Heart right ventricle (tissue), 16 donors: ENCODE measurements around the gene SMPDL3A. TPM values are rescaled to one million over a fixed set of nuclear protein-coding genes. Genes with fewer than 3 reads are reported as not detected.

Source experiments
- ATAC-seq, 8 donors: fragments of 200-7000 bp; cut with Tn5 transposase; one replicate each; pipeline ENCODE4 v1.9.1; 2020; ENCODE audit warnings: mild to moderate bottlenecking in 8 of 8, moderate library complexity in 8 of 8, moderate number of reproducible peaks in 1 of 8
- DNase-seq, 2 donors: peaks; one replicate each; pipeline ENCODE4 v3.0.0-alpha.2; 2020
- H3K27ac ChIP-seq, 10 donors: fragments of 200-600 bp; sonication (generic) in 2 of 10; one replicate each; pipeline versions ENCODE4 v1.5.0 to v1.8.0; 2020 to 2022; ENCODE audit warnings: mild to moderate bottlenecking in 3 of 10
- H3K27me3 ChIP-seq, 7 donors: fragments of 200-600 bp; one replicate each; pipeline ENCODE4 v1.8.0; 2021 to 2022; ENCODE audit warnings: mild to moderate bottlenecking in 2 of 7
- H3K36me3 ChIP-seq, 9 donors: fragments of 200-600 bp; sonication (generic) in 1 of 9; one replicate each; pipeline versions ENCODE4 v1.5.0 to v1.8.0; 2020 to 2022; ENCODE audit warnings: mild to moderate bottlenecking in 2 of 9
- H3K4me1 ChIP-seq, 9 donors: fragments of 200-600 bp; sonication (generic) in 1 of 9; one replicate each; pipeline versions ENCODE4 v1.5.0 to v1.8.0; 2020 to 2022; ENCODE audit warnings: mild to moderate bottlenecking in 4 of 9
- H3K4me3 ChIP-seq, 10 donors: fragments of 200-600 bp; sonication (generic) in 2 of 10; one replicate each; pipeline versions ENCODE4 v1.5.0 to v1.8.0; 2020 to 2022; ENCODE audit warnings: mild to moderate bottlenecking in 7 of 10, moderate library complexity in 2 of 10
- H3K9me3 ChIP-seq, 11 donors: fragments of 200-600 bp in 10 of 11; sonication (generic) in 2 of 11; one replicate each; pipeline versions ENCODE4 v1.5.0 to v1.8.0; 2013 to 2022; ENCODE audit warnings: mild to moderate bottlenecking in 2 of 11, control low read depth in 1 of 11, moderate library complexity in 1 of 11
- WGBS, 2 donors: extraction: QIAGEN DNeasy Blood & Tissue Kit; methylation state at CpG; one replicate each; pipeline ENCODE4 v1.1.7; 2013; ENCODE audit warnings: inconsistent platforms in 1 of 2; 5-methylcytosine and 5-hydroxymethylcytosine counted together
- intact Hi-C, 10 donors: fragments of 100-400 bp; cut with DNase I; formaldehyde crosslinking; loops; one replicate each; pipeline versions ENCODE4 v1.11.1 to v1.14.2; 2022
- polyA plus RNA-seq, 2 donors: library from polyadenylated mRNA; stranded (reverse); fragments of 200-250 nt; gene quantifications; one replicate each; pipeline ENCODE4 v1.2.3, GENCODE V29; 2013
- total RNA-seq, 10 donors: library from RNA; stranded (reverse); fragmentation: NEBNext Ultra II Directional in 3 of 10; extraction: Animal tissue kit (Norgen Biotek cat#: 25700) in 3 of 10; gene quantifications; one replicate each; pipeline versions ENCODE4 v1.2.1 to v1.2.4, GENCODE V29; 2021 to 2023
- TF ChIP-seq, protein P1 (sequence below), 9 donors: fragments of 200-600 bp; sonication (generic) in 2 of 9; IDR thresholded peaks; one replicate each; pipeline versions ENCODE4 v1.5.0 to v1.8.0; 2021 to 2022; ENCODE audit warnings: antibody characterized with exemption in 9 of 9, mild to moderate bottlenecking in 5 of 9, moderate library complexity in 1 of 9
- donor health status: Arrhythmogenic right ventricular cardiomyopathy.
- donor health status: ischemic (EF 13 %, LVEDD 7.1; RV severe dilation, severe dysfunction).
- donor health status: healthy with polysubstance abuse.
- donor health status: DM: no; HTN: yes; CAD: no.
- donor health status: DM: no; HTN: no; CAD: no.
- donor health status: ischemic (EF 25% LVEDD 6.9; RV normal size, moderate dysfunction).
- donor health status: ischemic (EF 25% LVEDD 5.7; RV mildly dilated, moderate dysfunction).
- donor health status: healthy.
- donor health status: DM: yes; HTN: yes; CAD: no.
- donor health status: Ischemic cardiomyopathy.
- donor health status: ischemic (EF 35%, LVEDD 5.7; RV mildly dilated, moderate dysfunction).
- donor health status: nonischemic (EF 11% LVEDD 7.7; RV severe dilation, severe dysfunction).
- donor health status: DM: yes; HTN: yes; CAD: no.
- donor health status: PGD.
- donor health status: ischemic (EF 29% LVEDD 5.4; RV normal size, mild dysfunction).
- donor health status: nonischemic (EF 23%, LVEDD 6.1; RV moderate dilation, normal function).

SMPDL3A gene
- total and polyA plus RNA-seq, 12 donors: 2.5 to 6.7 (median 3.9) TPM

DNA sequence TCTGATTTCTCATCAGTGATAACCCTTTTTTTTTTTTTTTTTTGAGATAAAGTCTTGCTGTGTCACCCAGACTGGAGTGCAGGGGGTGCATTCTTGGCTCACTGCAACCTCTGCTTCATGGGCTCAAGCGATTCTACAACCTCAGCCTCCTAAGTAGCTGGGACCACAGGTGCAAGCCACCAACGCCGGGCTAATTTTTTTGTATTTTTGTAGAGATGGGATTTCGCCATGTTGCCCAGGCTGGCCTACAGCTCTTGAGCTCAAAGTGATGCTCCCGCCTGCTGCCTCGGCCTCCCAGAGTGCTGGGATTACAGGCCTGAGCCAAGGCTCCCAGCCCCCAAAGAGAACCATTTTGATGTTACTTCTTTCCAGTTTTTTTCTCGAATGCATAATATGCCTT is 7.3 kb upstream of the SMPDL3A start:
- DNase-seq (no peak), ATAC-seq (no peak)
- no peaks in the 10 kb centered on the region for H3K9me3 ChIP-seq
- no peaks in the 10 kb centered on the region for H3K36me3 ChIP-seq
- H3K27me3 ChIP-seq: peaks cover 0 to 34% (median 14%) of the 10 kb centered on the region in 7 donors
- WGBS, 2 donors: 93 to 94% methylated on average over 7 of the region's 7 CpGs
- H3K27ac ChIP-seq: no peak overlapping the region
- intact Hi-C loops: no loop called here
- TF ChIP-seq, protein P1, sequence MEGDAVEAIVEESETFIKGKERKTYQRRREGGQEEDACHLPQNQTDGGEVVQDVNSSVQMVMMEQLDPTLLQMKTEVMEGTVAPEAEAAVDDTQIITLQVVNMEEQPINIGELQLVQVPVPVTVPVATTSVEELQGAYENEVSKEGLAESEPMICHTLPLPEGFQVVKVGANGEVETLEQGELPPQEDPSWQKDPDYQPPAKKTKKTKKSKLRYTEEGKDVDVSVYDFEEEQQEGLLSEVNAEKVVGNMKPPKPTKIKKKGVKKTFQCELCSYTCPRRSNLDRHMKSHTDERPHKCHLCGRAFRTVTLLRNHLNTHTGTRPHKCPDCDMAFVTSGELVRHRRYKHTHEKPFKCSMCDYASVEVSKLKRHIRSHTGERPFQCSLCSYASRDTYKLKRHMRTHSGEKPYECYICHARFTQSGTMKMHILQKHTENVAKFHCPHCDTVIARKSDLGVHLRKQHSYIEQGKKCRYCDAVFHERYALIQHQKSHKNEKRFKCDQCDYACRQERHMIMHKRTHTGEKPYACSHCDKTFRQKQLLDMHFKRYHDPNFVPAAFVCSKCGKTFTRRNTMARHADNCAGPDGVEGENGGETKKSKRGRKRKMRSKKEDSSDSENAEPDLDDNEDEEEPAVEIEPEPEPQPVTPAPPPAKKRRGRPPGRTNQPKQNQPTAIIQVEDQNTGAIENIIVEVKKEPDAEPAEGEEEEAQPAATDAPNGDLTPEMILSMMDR (IDR thresholded peaks at IDR 0.05): no peak
- no peak overlapping the region for H3K4me3 ChIP-seq
- H3K4me1 ChIP-seq: no peaks in the 10 kb centered on the region

DNA sequence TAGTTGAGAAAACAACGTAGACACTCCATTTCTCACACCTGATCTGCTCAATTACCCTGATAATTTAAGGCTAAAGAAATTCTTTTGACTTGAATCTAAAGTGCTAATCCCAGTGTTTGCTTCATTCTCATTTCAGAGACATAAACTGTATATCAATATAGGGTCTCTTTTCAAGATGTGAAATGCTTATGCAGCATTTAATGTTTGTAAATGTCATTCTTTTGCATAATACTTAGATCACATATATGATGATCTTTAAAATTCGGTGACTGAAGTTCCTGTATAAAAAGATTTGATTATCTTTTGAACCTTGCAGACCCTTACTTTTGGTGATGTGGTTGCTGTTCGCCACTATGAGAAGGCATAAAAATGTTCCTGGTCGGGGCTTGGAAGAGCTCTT is 5.7 kb upstream of the SMPDL3A start:
- intact Hi-C loops: no loop called here
- no peak for DNase-seq
- WGBS, 2 donors: 77 to 81% methylated on average over 4 of the region's 4 CpGs

DNA sequence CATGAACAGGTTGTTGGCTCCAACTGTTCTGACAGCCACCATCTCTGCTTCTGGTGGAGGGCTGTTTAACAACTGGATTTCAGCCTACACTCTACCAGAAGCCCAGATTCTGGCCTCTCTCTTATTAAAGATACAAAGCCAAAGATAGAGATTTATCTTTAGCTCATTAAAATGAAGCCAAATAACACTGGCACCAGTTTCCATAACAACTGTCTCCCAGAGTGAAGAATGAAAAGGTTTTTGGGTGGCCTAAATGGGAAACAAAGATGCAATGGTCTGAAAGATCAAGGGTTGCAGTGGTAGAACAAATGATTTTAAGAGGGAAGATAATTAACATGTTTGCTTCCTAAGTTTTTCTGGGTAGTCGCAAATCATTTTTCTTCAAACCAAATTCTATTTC is 3.2 kb upstream of the SMPDL3A start:
- TF ChIP-seq, protein P1 (IDR thresholded peaks at IDR 0.05): no peak
- WGBS, 2 donors: 94 to 98% methylated on average over 1 of the region's 1 CpG
- DNase-seq (no peak), ATAC-seq (no peak)
- H3K9me3 ChIP-seq: no peaks in the 10 kb centered on the region
- intact Hi-C loops: no loop called here
- peaks cover 0 to 18% (median 8%) of the 10 kb centered on the region in 7 donors for H3K27me3 ChIP-seq
- H3K27ac ChIP-seq: no peak overlapping the region
- H3K36me3 ChIP-seq: no peaks in the 10 kb centered on the region
- H3K4me1 ChIP-seq: peaks cover 0 to 20% (median 14%) of the 10 kb centered on the region in 9 donors
- H3K4me3 ChIP-seq: no peak overlapping the region

More for the DNA sequence above, 5.7 kb upstream of the SMPDL3A start:
- Histone ChIP-seq H3K27ac (no peak overlapping the region), H3K9me3 (no peaks in the 10 kb centered on the region), H3K4me1 (peaks cover 0 to 4% (median 1%) of the 10 kb centered on the region in 9 donors), H3K4me3 (no peak overlapping the region), H3K36me3 (no peaks in the 10 kb centered on the region), H3K27me3 (peaks cover 0 to 34% (median 14%) of the 10 kb centered on the region in 7 donors)
- TF ChIP-seq, protein P1 (IDR thresholded peaks at IDR 0.05): no peak
- no peak for ATAC-seq

DNA sequence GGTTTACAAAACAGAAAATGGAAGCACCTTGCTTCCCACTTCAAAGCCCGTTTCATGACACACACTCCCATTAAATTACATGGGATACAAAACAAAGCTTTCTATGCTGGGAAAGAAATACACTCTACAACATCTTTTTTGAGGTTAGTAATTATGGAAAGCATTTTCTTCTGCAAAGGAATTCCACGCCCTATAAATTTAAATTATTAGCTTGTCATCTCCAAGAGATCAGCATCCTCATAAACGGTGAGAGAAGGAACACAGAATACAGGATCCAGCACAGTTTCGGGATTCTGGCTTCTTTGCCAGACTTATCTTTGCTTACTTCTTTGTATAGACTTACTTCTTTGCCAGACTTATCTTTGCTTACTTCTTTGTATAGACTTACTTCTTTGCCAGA is 1.3 kb upstream of the SMPDL3A start:
- Histone ChIP-seq H3K27ac (no peak overlapping the region), H3K4me3 (no peak overlapping the region), H3K27me3 (peaks cover 0 to 5% (median 2%) of the 10 kb centered on the region in 7 donors), H3K4me1 (peaks cover 0 to 32% (median 17%) of the 10 kb centered on the region in 9 donors), H3K36me3 (no peaks in the 10 kb centered on the region), H3K9me3 (no peaks in the 10 kb centered on the region)
- ATAC-seq: no peak
- DNase-seq: no peak
- intact Hi-C loops: no loop called here
- TF ChIP-seq, protein P1 (IDR thresholded peaks at IDR 0.05): no peak
- 91 to 97% methylated on average over 4 of the region's 4 CpGs for WGBS, 2 donors
